Vagina (tissue), 2 donors: Measurements from ENCODE around the gene OBSCN.

Source experiments
- POLR2A ChIP-seq, 2 donors: fragments of 450-650 bp; IDR thresholded peaks; one replicate each; pipeline ENCODE4 v1.6.1; 2017; ENCODE audit warnings: antibody characterized with exemption in 2 of 2, mild to moderate bottlenecking in 2 of 2, moderate library complexity in 2 of 2
- POLR2AphosphoS5 ChIP-seq, 2 donors: sonication (generic); formaldehyde crosslinking; IDR thresholded peaks; one replicate each; pipeline ENCODE4 v1.9.0; 2017; ENCODE audit warnings: antibody characterized with exemption in 2 of 2, mild to moderate bottlenecking in 2 of 2, low read depth in 1 of 2; ENCODE audit not compliant: insufficient read depth in 1 of 2
- TF ChIP-seq, protein P1 (sequence below), 3 experiments: fragments of 450-650 bp in 2 of 3; fragments of 200-600 bp in 1 of 3; sonication (generic) in 1 of 3; IDR thresholded peaks; one replicate each; pipeline ENCODE4 v1.5.1; 2017 to 2019; ENCODE audit warnings: antibody characterized with exemption in 3 of 3, mild to moderate bottlenecking in 2 of 3, moderate library complexity in 2 of 3

DNA sequence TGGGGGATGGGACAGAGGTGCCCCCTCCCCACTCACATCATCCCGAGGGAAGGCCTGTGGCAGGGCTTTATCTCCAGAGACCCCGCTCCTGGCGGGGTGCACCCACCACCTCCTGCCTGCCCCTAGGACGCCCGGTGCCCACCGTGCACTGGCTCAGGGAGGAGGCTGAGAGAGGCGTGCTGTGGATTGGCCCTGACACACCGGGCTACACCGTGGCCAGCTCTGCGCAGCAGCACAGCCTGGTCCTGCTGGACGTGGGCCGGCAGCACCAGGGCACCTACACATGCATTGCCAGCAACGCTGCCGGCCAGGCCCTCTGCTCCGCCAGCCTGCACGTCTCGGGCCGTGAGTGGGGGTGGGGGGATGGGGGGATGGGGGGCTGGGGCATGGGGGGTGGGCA, 127.1 kb downstream of the OBSCN start:
- TF ChIP-seq, protein P1, sequence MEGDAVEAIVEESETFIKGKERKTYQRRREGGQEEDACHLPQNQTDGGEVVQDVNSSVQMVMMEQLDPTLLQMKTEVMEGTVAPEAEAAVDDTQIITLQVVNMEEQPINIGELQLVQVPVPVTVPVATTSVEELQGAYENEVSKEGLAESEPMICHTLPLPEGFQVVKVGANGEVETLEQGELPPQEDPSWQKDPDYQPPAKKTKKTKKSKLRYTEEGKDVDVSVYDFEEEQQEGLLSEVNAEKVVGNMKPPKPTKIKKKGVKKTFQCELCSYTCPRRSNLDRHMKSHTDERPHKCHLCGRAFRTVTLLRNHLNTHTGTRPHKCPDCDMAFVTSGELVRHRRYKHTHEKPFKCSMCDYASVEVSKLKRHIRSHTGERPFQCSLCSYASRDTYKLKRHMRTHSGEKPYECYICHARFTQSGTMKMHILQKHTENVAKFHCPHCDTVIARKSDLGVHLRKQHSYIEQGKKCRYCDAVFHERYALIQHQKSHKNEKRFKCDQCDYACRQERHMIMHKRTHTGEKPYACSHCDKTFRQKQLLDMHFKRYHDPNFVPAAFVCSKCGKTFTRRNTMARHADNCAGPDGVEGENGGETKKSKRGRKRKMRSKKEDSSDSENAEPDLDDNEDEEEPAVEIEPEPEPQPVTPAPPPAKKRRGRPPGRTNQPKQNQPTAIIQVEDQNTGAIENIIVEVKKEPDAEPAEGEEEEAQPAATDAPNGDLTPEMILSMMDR (IDR thresholded peaks at IDR 0.05) = no peak
- no peak for TF ChIP-seq POLR2A (IDR thresholded peaks at IDR 0.05)
- TF ChIP-seq POLR2AphosphoS5 (IDR thresholded peaks at IDR 0.05; ENCODE audit: insufficient read depth in 1 of 2, low read depth in 1 of 2) = no peak
